Thyroid gland (tissue), 4 donors: Measurements from ENCODE around the gene C8A. TPM values are rescaled to one million over a fixed set of nuclear protein-coding genes. Genes with fewer than 3 reads are reported as not detected.

Source experiments
- DNase-seq, 2 donors: peaks; one replicate each; pipeline ENCODE4 v3.0.0-alpha.2; 2019
- H3K27ac ChIP-seq, 3 donors: fragments of 200-600 bp; sonication (generic); 1 replicate in 2 of 3; 2 replicates in 1 of 3; pipeline ENCODE4 v1.5.1; 2016 to 2019; ENCODE audit warnings: mild to moderate bottlenecking in 1 of 3, moderate library complexity in 1 of 3
- H3K27me3 ChIP-seq: fragments of 200-600 bp; sonication (generic); one replicate; pipeline ENCODE4 v1.5.1; 2019
- H3K36me3 ChIP-seq, 2 donors: fragments of 200-600 bp; sonication (generic); one replicate each; pipeline ENCODE4 v1.5.1; 2016 to 2019
- H3K4me1 ChIP-seq, 2 donors: fragments of 200-600 bp; sonication (generic); one replicate each; pipeline ENCODE4 v1.5.1; 2017 to 2019
- H3K4me3 ChIP-seq, 3 donors: fragments of 200-600 bp; sonication (generic); replicated peaks in 1 of 3; 1 replicate in 2 of 3; 2 replicates in 1 of 3; pipeline ENCODE4 v1.5.1; 2016; ENCODE audit warnings: mild to moderate bottlenecking in 1 of 3
- H3K9me3 ChIP-seq: fragments of 200-600 bp; sonication (generic); one replicate; pipeline ENCODE4 v1.5.1; 2017
- CTCF ChIP-seq, 6 experiments: fragments of 200-600 bp in 3 of 6; fragments of 450-650 bp in 3 of 6; sonication (generic) in 3 of 6; IDR thresholded peaks; one replicate each; pipeline ENCODE4 v1.5.1; 2016 to 2019; ENCODE audit warnings: antibody characterized with exemption in 6 of 6, mild to moderate bottlenecking in 2 of 6, inconsistent platforms in 1 of 6, moderate library complexity in 1 of 6
- POLR2A ChIP-seq, 2 donors: fragments of 450-650 bp; IDR thresholded peaks; one replicate each; pipeline ENCODE4 v1.6.1; 2017; ENCODE audit warnings: antibody characterized with exemption in 2 of 2, mild to moderate bottlenecking in 2 of 2, moderate library complexity in 1 of 2
- WGBS, 2 donors: methylation state at CpG; one replicate each; pipeline ENCODE4 v1.1.5; 2017; 5-methylcytosine and 5-hydroxymethylcytosine counted together
- intact Hi-C: fragments of 100-400 bp; cut with DNase I; formaldehyde crosslinking; loops from one replicate; pipeline ENCODE4 v1.15.1; 2023
- total RNA-seq, 4 donors: library from RNA; depleted of rRNA; stranded (reverse); fragments of >200 nt; gene quantifications; one replicate each; pipeline ENCODE4 v1.2.3, GENCODE V29; 2016

C8A gene
- total RNA-seq: not detected

- H3K9me3 ChIP-seq: no peaks in the 10 kb centered on the region
- intact Hi-C loops: no loop called here
- no peak within 1 kb of the TSS for H3K4me3 ChIP-seq
- DNase-seq: no peak
- 82 to 86% methylated on average over 3 of the region's 3 CpGs for WGBS, 2 donors
- no peaks in the 10 kb centered on the region for H3K36me3 ChIP-seq
- no peak for TF ChIP-seq POLR2A (IDR thresholded peaks at IDR 0.05)
- TF ChIP-seq CTCF (IDR thresholded peaks at IDR 0.05): no peak
- H3K27ac ChIP-seq: no peak within 1 kb of the TSS
- H3K4me1 ChIP-seq: no peaks in the 10 kb centered on the region
- H3K27me3 ChIP-seq: no peaks in the 10 kb centered on the region
Observed at GRCh38 chr1:56854521-56855099, at the start of gene C8A. C8A (plus strand) TSS chr1:56854797; CDS start chr1:56854902, 105 bp downstream.

- H3K27ac ChIP-seq: no peak overlapping the region
- no peak overlapping the region for H3K4me3 ChIP-seq
- no peaks in the 10 kb centered on the region for H3K9me3 ChIP-seq
- no peak for DNase-seq
- intact Hi-C loops: no loop called here
- H3K27me3 ChIP-seq: no peaks in the 10 kb centered on the region
- H3K36me3 ChIP-seq: no peaks in the 10 kb centered on the region
- 71 to 88% methylated on average over 3 of the region's 3 CpGs for WGBS, 2 donors
- TF ChIP-seq CTCF (IDR thresholded peaks at IDR 0.05) (no peak), POLR2A (IDR thresholded peaks at IDR 0.05) (no peak)
- no peaks in the 10 kb centered on the region for H3K4me1 ChIP-seq
Observed at GRCh38 chr1:56806804-56807203, 47.8 kb upstream of the C8A start.

GRCh38 chr1:56808410-56808809 is 46.2 kb upstream of the C8A start:
- Histone ChIP-seq H3K27ac (no peak overlapping the region), H3K4me3 (no peak overlapping the region), H3K27me3 (no peaks in the 10 kb centered on the region), H3K4me1 (no peaks in the 10 kb centered on the region), H3K9me3 (no peaks in the 10 kb centered on the region), H3K36me3 (no peaks in the 10 kb centered on the region)
- WGBS, 2 donors: 74 to 85% methylated on average over 1 of the region's 1 CpG
- no peak for DNase-seq
- no peak for TF ChIP-seq CTCF (IDR thresholded peaks at IDR 0.05)
- TF ChIP-seq POLR2A (IDR thresholded peaks at IDR 0.05): no peak
- intact Hi-C loops: no loop called here

- TF ChIP-seq POLR2A (IDR thresholded peaks at IDR 0.05) (no peak), CTCF (IDR thresholded peaks at IDR 0.05) (no peak)
- Histone ChIP-seq H3K27me3 (no peaks in the 10 kb centered on the region), H3K9me3 (no peaks in the 10 kb centered on the region), H3K36me3 (no peaks in the 10 kb centered on the region), H3K4me1 (no peaks in the 10 kb centered on the region), H3K27ac (no peak overlapping the region), H3K4me3 (no peak overlapping the region)
- DNase-seq: peak; percentile 49 to 82
- intact Hi-C loops: no loop called here
- WGBS, 2 donors: 48 to 51% methylated on average over 2 of the region's 2 CpGs
Observed at GRCh38 chr1:56811331-56811730, 43.3 kb upstream of the C8A start.

GRCh38 chr1:56814205-56814604 is 40.4 kb upstream of the C8A start:
- intact Hi-C loops: no loop called here
- H3K4me1 ChIP-seq: peaks cover 9 to 10% of the 10 kb centered on the region in 2 donors
- 96 to 98% methylated on average over 2 of the region's 2 CpGs for WGBS, 2 donors
- H3K9me3 ChIP-seq: no peaks in the 10 kb centered on the region
- DNase-seq: no peak
- H3K27ac ChIP-seq: no peak overlapping the region
- H3K36me3 ChIP-seq: no peaks in the 10 kb centered on the region
- H3K4me3 ChIP-seq: no peak overlapping the region
- no peak for TF ChIP-seq CTCF (IDR thresholded peaks at IDR 0.05)
- no peak for TF ChIP-seq POLR2A (IDR thresholded peaks at IDR 0.05)
- no peaks in the 10 kb centered on the region for H3K27me3 ChIP-seq
